ENCODE results near the gene INKA2.

GRCh38 chr1:111768625-111769024 lies 29.4 kb upstream of the INKA2 start:
- TF ChIP-seq CTCF (conservative IDR thresholded peaks at IDR 0.05) = no peak
- TF ChIP-seq ZFX (IDR thresholded peaks at IDR 0.05) = no peak
